ENCODE data around the gene ACACB.

DNA sequence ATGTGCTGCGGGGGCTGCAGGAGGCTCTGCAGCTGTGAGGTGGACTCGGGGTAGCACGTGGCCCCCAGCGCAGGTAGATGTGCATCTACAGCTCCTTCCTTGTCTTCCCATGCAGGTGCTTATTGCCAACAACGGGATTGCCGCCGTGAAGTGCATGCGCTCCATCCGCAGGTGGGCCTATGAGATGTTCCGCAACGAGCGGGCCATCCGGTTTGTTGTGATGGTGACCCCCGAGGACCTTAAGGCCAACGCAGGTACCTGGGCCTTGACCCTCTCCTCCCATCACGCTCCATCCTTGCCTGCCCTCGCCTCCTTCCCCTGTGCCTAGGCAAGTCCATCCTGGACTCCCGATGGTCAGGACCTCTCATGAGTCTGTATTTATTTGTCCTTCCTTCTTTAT is 51.4 kb downstream of the ACACB start:
- TF ChIP-seq, protein P1, sequence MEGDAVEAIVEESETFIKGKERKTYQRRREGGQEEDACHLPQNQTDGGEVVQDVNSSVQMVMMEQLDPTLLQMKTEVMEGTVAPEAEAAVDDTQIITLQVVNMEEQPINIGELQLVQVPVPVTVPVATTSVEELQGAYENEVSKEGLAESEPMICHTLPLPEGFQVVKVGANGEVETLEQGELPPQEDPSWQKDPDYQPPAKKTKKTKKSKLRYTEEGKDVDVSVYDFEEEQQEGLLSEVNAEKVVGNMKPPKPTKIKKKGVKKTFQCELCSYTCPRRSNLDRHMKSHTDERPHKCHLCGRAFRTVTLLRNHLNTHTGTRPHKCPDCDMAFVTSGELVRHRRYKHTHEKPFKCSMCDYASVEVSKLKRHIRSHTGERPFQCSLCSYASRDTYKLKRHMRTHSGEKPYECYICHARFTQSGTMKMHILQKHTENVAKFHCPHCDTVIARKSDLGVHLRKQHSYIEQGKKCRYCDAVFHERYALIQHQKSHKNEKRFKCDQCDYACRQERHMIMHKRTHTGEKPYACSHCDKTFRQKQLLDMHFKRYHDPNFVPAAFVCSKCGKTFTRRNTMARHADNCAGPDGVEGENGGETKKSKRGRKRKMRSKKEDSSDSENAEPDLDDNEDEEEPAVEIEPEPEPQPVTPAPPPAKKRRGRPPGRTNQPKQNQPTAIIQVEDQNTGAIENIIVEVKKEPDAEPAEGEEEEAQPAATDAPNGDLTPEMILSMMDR (conservative IDR thresholded peaks at IDR 0.05; ENCODE audit: low read depth, low read length), result no peak
- TF ChIP-seq EZH2 (IDR thresholded peaks at IDR 0.05; ENCODE audit: borderline replicate concordance, low read depth, low read length, poor library complexity, severe bottlenecking), result no peak

Measured in A673 (cell line).